ENCODE results near the gene RBM19.

RBM19 gene

GRCh38 chr12:113970211-113970610, 4.1 kb upstream of the RBM19 start:
- no peak overlapping the region for H3K27ac ChIP-seq
- DNase-seq (ENCODE audit: low spot score), result no peak
- POLR2A ChIA-PET (ENCODE audit: low non-redundant PET), result no interaction called here
- TF ChIP-seq CTCF (conservative IDR thresholded peaks at IDR 0.05; ENCODE audit: low read depth), result no peak
- CTCF ChIA-PET, result no interaction called here

GRCh38 chr12:113967368-113967767, 1.2 kb upstream of the RBM19 start:
- no peak for DNase-seq (ENCODE audit: low spot score)
- POLR2A ChIA-PET (ENCODE audit: low non-redundant PET), result no interaction called here
- no peak overlapping the region for H3K27ac ChIP-seq
- CTCF ChIA-PET, result interaction anchor here (1.0 to 1.6 kb wide), 4 partner anchors 8 to 39 kb away, joined by 3 to 10 read pairs (median 5); no protein-coding TSS in a partner anchor
- TF ChIP-seq CTCF (conservative IDR thresholded peaks at IDR 0.05; ENCODE audit: low read depth), result no peak

- TF ChIP-seq CTCF (conservative IDR thresholded peaks at IDR 0.05; ENCODE audit: low read depth), result no peak
- H3K27ac ChIP-seq, result no peak overlapping the region
- DNase-seq (ENCODE audit: low spot score), result no peak
- ChIA-PET POLR2A (ENCODE audit: low non-redundant PET) (no interaction called here), CTCF (no interaction called here)
Observed at GRCh38 chr12:113962733-113963132, 3.4 kb downstream of the RBM19 start.

- CTCF ChIA-PET, result no interaction called here
- POLR2A ChIA-PET (ENCODE audit: low non-redundant PET), result no interaction called here
- H3K27ac ChIP-seq, result no peak overlapping the region
- TF ChIP-seq CTCF (conservative IDR thresholded peaks at IDR 0.05; ENCODE audit: low read depth), result no peak
- DNase-seq (ENCODE audit: low spot score), result no peak
Observed at GRCh38 chr12:113961921-113962710, 4.0 kb downstream of the RBM19 start.

- no peak overlapping the region for H3K27ac ChIP-seq
- no peak for DNase-seq (ENCODE audit: low spot score)
- CTCF ChIA-PET, result no interaction called here
- TF ChIP-seq CTCF (conservative IDR thresholded peaks at IDR 0.05; ENCODE audit: low read depth), result no peak
- POLR2A ChIA-PET (ENCODE audit: low non-redundant PET), result no interaction called here
Observed at GRCh38 chr12:113960030-113960429, 6.1 kb downstream of the RBM19 start.

GRCh38 chr12:113959096-113959495, 7.0 kb downstream of the RBM19 start:
- H3K27ac ChIP-seq, result no peak overlapping the region
- ChIA-PET POLR2A (ENCODE audit: low non-redundant PET) (no interaction called here), CTCF (interaction anchor here (0.5 to 0.6 kb wide), 2 partner anchors 356 to 649 kb away, joined by 3 read pairs; no protein-coding TSS in a partner anchor)
- no peak for TF ChIP-seq CTCF (conservative IDR thresholded peaks at IDR 0.05; ENCODE audit: low read depth)
- no peak for DNase-seq (ENCODE audit: low spot score)
